ENCODE results near the gene TBC1D10B.
A peak's percentile ranks its signal among the peaks of the same experiment; 100 is the strongest.
"Not testable (repeated sequence)": the region's sequence is repeated elsewhere in the genome, so short reads cannot be mapped to it uniquely, and the experiment has no call there.

Gene TBC1D10B

GRCh38 chr16:30340621-30341020, 29.7 kb downstream of the TBC1D10B start:
- ChIA-PET CTCF (no interaction called here), POLR2A (interaction anchor here (0.7 kb wide), 1 partner anchor 32 kb away, joined by 12 read pairs; no protein-coding TSS in a partner anchor)
- DNase-seq (ENCODE audit: extremely low spot score), result no peak
- no peak for TF ChIP-seq CTCF (IDR thresholded peaks at IDR 0.05; ENCODE audit: control extremely low read depth, extremely low read depth, low read depth, missing control alignments)

- DNase-seq (ENCODE audit: extremely low spot score); POLR2A ChIA-PET: not testable (repeated sequence)
- CTCF ChIA-PET, result interaction anchor here (1.0 kb wide), 1 partner anchor 9 kb away, joined by 3 read pairs; no protein-coding TSS in a partner anchor
Measured at GRCh38 chr16:30338715-30339114, 31.6 kb downstream of the TBC1D10B start.

GRCh38 chr16:30337964-30338357, 32.3 kb downstream of the TBC1D10B start:
- CTCF ChIA-PET, result interaction anchor here (1.0 kb wide), 1 partner anchor 9 kb away, joined by 3 read pairs; no protein-coding TSS in a partner anchor
- POLR2A ChIA-PET; DNase-seq (ENCODE audit: extremely low spot score): not testable (repeated sequence)

- POLR2A ChIA-PET, result interaction anchor here (0.5 kb wide), 1 partner anchor 261 kb away, joined by 4 read pairs; no protein-coding TSS in a partner anchor
- CTCF ChIA-PET, result interaction anchor here (1.0 to 1.7 kb wide), 6 partner anchors 13 to 323 kb away, joined by 3 to 5 read pairs (median 3); no protein-coding TSS in a partner anchor
- TF ChIP-seq CTCF (IDR thresholded peaks at IDR 0.05; ENCODE audit: control extremely low read depth, extremely low read depth, low read depth, missing control alignments), result no peak
- DNase-seq (ENCODE audit: extremely low spot score), result no peak
Measured at GRCh38 chr16:30335598-30336474, 34.5 kb downstream of the TBC1D10B start.

- POLR2A ChIA-PET, result not testable (repeated sequence)
- CTCF ChIA-PET, result interaction anchor here (1.0 to 1.7 kb wide), 6 partner anchors 14 to 324 kb away, joined by 3 to 5 read pairs (median 3); no protein-coding TSS in a partner anchor
- DNase-seq (ENCODE audit: extremely low spot score), result peak; percentile 65
Measured at GRCh38 chr16:30335028-30335597, 35.2 kb downstream of the TBC1D10B start.

GRCh38 chr16:30334473-30334989, 35.8 kb downstream of the TBC1D10B start:
- DNase-seq (ENCODE audit: extremely low spot score), result peak; percentile 73
- POLR2A ChIA-PET, result not testable (repeated sequence)
- CTCF ChIA-PET, result interaction anchor here (1.1 to 1.5 kb wide), 3 partner anchors 75 to 324 kb away, joined by 3 to 5 read pairs (median 5); no protein-coding TSS in a partner anchor

- CTCF ChIA-PET; DNase-seq (ENCODE audit: extremely low spot score); POLR2A ChIA-PET: not testable (repeated sequence)
Measured at GRCh38 chr16:30324220-30324619, 46.1 kb downstream of the TBC1D10B start.

GRCh38 chr16:30318647-30319046, 51.6 kb downstream of the TBC1D10B start:
- DNase-seq (ENCODE audit: extremely low spot score); POLR2A ChIA-PET; CTCF ChIA-PET: not testable (repeated sequence)

GRCh38 chr16:30310937-30311336, 59.4 kb downstream of the TBC1D10B start:
- POLR2A ChIA-PET, CTCF ChIA-PET: not testable (repeated sequence)

GRCh38 chr16:30309255-30309654, 61.0 kb downstream of the TBC1D10B start:
- CTCF ChIA-PET; DNase-seq (ENCODE audit: extremely low spot score); POLR2A ChIA-PET: not testable (repeated sequence)

More at GRCh38 chr16:30310937-30311336, 59.4 kb downstream of the TBC1D10B start:
- not testable (repeated sequence) for DNase-seq (ENCODE audit: extremely low spot score)

Data from GM10248 (cell line).